Endometrial microvascular endothelial cells (primary cell): ENCODE data around the gene SNRNP70. TPM values are rescaled to one million over a fixed set of nuclear protein-coding genes. Genes with fewer than 3 reads are reported as not detected.
"Not testable (repeated sequence)": the region's sequence is repeated elsewhere in the genome, so short reads cannot be mapped to it uniquely, and the experiment has no call there.

Experiments
- in situ Hi-C: cut with HindIII; loops from 2 replicates; pipeline ENCODE4 v1.10.0; 2017; ENCODE audit warnings: low sequenced_read_pairs, low pct_unique_long_range_greater_than_20kb; ENCODE audit errors: inconsistent ontology term
- total RNA-seq: library from RNA; depleted of rRNA; stranded (reverse); fragments of >200 nt; gene quantifications from one replicate; pipeline ENCODE4 v1.2.3, GENCODE V29; 2015; ENCODE audit errors: inconsistent ontology term

SNRNP70 gene, protein sequence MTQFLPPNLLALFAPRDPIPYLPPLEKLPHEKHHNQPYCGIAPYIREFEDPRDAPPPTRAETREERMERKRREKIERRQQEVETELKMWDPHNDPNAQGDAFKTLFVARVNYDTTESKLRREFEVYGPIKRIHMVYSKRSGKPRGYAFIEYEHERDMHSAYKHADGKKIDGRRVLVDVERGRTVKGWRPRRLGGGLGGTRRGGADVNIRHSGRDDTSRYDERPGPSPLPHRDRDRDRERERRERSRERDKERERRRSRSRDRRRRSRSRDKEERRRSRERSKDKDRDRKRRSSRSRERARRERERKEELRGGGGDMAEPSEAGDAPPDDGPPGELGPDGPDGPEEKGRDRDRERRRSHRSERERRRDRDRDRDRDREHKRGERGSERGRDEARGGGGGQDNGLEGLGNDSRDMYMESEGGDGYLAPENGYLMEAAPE
- total RNA-seq = 260 TPM

DNA sequence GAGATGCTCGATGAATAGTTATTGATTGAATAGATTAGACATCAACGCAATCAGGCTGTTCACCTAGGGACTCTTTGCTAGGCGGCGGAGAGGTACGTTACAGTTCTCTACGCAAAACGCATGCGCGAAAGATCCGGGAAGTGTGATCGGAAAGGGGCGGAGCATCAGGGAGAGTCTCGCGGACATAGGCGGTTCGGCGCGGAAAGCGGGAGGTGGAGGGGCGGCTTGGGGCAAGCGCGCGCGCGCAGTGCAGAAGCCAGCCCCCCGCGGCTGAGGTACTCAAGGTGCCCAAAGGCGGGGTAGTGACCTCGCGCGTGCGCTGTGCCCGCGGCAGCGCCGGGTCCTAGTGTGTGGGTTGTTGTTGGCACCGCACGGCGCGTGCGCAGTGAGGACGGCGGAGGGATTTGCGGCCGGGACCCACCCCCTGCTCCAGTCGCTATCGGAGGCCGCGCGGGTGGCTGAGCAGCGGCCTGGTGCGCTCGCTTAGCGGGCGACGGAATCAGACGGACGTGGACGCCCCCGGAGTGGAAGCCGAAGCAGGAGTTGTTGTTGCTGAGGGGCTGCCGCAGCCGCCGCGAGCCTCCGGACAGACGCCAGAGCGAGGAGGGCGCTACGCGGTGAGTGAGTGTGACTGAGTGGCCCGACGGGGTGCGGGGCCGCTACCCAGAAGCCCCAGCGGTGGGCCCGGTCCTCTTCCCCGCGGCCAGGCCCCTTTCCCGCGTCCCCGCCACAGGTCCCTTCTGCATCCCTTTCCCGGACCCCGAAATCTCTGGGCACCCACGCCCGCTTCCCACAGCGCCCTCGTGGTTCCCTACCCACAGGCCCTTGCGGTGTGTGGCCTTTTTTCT, at the start of gene SNRNP70:
Gene SNRNP70, plus strand, starts transcription at position 432 of the 848 bp plus-strand sequence. CDS start 964 bp downstream, outside the sequence.
- in situ Hi-C loops = no loop called here

DNA sequence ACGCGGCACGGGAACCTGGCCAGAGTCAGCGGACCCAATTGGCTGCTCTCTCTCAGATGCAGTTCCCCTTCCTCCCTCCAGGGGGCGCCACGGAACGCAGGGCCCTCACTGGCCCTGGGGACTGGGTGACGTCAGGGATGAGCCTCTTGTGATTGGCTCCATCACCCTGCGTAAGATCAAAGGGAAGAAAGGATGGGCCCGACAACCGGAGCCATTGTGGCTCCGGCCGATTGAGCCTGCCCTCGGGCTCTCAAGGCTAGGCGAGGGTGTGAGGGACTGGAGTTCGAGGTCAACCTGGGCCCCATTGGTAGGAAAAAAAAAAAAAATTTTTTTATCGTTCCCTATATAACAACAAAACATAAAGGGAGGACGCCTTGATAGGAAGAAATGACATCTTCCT, 48.4 kb upstream of the SNRNP70 start, which contains the start of gene CGB1:
Gene CGB1, minus strand, starts transcription at position 81 of the 400 bp plus-strand sequence. CDS start 184 bp downstream, outside the sequence.
- in situ Hi-C loops = not testable (repeated sequence)

DNA sequence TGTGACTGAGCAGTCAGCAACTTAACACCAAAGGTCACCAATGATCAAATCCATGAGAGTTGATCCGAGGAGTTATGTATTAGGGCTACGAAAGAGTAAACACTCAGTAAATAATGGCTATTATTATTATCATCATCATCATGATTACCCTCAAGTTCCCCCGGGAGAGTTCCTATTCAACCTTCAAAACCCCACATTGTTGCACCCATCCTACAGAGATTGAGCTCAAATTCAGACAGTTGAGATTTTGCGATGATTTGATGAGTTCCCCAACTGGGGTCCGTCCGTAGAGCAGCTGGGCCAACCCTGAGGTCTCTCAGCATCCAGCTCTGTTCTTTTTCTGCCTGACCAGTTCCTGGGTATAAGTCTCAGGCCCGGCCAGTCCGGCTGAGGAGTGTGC, 47.1 kb upstream of the SNRNP70 start:
- in situ Hi-C loops = not testable (repeated sequence)

DNA sequence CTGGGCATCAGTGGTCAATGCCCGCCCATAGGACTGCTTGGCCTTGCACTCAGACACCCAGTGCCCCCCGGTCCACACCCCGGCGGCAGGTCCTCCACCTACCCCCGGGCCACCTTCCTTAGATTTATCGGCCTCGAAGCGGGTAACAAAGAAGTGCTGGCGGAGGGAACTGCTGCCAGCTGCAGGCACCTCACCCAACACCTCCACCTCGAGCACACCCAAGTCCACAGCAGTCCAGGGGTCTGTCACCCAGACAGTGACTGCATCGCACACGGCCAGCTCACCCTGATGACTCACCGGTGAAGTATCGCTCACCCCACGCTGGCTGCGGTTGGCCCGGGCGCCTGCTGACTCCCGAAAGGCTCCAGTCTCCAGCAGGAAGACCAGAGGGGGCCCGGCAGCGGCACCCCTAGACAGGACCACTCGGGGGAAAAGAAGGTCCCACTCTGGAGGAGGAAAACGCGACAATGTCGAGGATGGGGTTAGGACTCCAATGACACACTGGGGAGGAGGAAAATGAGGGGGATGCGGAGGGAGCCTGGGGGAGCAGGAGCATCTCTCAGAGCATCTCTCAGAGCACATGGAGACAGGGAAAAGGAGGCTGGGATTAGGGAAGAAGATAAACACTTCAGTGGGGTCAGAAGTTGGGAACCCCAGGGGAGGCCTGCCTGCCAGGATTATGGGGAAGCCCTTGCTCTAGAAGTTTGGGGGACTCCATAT, 46.5 kb upstream of the SNRNP70 start:
- in situ Hi-C loops = not testable (repeated sequence)

DNA sequence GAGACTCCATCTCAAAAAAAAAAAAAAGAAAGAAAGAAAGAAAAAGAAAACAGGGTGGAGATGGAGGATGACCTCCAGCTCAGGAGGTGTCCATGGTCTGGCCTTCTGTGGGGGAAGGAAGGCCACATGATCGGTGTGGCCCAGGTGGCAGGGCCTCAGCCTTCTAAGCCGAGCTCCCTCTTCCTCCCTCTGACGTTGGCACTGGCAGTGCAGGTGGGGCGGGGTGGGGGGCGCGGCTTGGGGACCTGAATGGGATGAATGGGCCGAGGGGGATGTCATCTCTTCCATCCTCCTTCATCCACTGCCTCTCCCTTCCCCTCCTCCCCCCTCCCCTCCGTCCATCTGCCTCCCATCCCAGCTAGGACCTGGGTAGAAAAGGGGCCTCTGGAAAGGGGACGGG, 45.5 kb upstream of the SNRNP70 start:
- in situ Hi-C loops = not testable (repeated sequence)

DNA sequence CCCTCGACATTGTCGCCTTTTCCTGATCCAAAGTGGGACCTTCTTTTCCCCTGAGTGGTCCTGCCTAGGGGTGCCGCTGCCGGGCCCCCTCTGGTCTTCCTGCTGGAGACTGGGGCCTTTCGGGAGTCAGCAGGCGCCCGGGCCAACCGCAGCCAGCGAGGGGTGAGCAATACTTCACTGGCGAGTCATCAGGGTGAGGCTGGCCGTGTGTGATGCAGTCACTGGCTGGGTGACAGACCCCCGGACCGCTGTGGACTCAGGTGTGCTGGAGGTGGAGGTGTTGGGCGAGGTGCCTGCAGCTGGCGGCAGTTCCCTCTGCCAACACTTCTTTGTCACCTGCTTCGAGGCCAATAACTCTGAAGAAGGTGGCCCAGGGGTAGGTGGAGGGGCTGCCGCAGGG, 43.1 kb upstream of the SNRNP70 start:
- in situ Hi-C loops = no loop called here

DNA sequence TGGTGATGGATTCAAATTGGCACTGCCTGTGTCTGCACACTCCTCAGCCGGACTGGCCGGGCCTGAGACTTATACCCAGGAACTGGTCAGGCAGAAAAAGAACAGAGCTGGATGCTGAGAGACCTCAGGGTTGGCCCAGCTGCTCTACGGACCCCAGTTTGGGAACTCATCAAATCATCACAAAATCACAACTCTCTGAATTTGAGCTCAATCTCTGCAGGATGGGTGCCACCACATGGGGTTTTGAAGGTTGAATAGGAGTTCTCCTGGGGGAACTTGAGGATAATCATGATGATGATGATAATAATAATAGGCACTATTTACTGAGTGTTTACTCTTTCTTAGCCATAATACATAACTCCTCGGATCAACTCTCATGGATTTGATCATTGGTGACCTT, 42.6 kb upstream of the SNRNP70 start:
- in situ Hi-C loops = not testable (repeated sequence)

DNA sequence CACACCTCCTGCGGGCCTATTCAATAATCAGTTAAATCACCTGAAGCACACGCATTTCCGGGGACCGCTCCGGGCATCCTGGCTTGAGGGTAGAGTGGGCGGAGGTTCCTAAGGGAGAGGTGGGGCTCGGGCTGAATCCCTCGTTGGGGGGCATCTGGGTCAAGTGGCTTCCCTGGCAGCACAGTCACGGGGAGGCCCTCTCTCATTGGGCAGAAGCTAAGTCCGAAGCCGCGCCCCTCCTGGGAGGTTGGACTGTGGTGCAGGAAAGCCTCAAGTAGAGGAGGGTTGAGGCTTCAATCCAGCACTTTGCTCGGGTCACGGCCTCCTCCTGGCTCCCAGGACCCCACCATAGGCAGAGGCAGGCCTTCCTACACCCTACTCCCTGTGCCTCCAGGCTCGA, 41.7 kb upstream of the SNRNP70 start, which contains the start of gene CGB5:
Gene CGB5, plus strand, starts transcription at position 301 of the 400 bp plus-strand sequence. CDS start 362 bp downstream, outside the sequence.
- in situ Hi-C loops = not testable (repeated sequence)

DNA sequence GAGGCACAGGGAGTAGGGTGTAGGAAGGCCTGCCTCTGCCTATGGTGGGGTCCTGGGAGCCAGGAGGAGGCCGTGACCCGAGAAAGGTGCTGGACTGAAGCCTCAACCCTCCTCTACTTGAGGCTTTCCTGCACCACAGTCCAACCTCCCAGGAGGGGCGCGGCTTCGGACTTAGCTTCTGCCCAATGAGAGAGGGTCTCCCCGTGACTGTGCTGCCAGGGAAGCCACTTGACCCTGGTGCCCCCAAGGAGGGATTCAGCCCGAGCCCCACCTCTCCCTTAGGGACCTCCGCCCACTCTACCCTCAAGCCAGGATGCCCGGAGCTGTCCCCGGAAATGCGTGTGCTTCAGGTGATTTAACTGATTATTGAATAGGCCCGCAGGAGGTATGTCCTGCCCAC, 36.2 kb upstream of the SNRNP70 start, which contains the start of gene CGB8:
Gene CGB8, minus strand, starts transcription at position 101 of the 400 bp plus-strand sequence. CDS start 372 bp downstream, outside the sequence.
- in situ Hi-C loops = not testable (repeated sequence)

DNA sequence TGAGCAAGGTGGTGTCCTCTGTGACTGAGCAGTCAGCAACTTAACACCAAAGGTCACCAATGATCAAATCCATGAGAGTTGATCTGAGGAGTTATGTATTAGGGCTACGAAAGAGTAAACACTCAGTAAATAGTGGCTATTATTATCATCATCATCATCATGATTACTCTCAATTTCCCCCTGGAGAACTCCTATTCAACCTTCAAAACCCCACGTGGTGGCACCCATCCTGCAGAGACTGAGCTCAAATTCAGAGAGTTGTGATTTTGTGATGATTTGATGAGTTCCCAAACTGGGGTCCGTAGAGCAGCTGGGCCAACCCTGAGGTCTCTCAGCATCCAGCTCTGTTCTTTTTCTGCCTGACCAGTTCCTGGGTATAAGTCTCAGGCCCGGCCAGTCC, 35.4 kb upstream of the SNRNP70 start:
- in situ Hi-C loops = not testable (repeated sequence)

DNA sequence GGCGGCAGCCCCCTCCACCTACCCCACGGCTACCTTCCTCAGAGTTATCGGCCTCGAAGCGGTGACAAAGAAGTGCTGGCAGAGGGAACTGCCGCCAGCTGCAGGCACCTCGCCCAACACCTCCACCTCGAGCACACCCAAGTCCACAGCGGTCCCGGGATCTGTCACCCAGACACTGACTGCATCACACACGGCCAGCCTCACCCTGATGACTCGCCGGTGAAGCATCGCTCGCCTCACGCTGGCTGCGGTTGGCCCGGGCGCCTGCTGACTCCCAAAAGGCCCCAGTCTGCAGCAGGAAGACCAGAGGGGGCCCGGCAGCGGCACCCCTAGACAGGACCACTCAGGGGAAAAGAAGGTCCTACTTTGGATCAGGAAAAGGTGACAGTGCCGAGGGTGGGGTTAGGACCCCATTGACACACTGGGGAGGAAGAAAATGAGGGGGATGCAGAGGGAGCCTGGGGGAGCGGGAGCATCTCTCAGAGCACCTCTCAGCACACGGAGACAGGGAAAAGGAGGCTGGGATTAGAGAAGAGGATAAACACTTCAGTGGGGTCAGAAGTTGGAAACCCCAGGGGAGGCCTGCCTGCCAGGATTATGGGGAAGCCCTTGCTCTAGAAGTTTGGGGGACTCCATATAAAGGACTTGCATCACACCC, 34.7 kb upstream of the SNRNP70 start:
- in situ Hi-C loops = not testable (repeated sequence)

DNA sequence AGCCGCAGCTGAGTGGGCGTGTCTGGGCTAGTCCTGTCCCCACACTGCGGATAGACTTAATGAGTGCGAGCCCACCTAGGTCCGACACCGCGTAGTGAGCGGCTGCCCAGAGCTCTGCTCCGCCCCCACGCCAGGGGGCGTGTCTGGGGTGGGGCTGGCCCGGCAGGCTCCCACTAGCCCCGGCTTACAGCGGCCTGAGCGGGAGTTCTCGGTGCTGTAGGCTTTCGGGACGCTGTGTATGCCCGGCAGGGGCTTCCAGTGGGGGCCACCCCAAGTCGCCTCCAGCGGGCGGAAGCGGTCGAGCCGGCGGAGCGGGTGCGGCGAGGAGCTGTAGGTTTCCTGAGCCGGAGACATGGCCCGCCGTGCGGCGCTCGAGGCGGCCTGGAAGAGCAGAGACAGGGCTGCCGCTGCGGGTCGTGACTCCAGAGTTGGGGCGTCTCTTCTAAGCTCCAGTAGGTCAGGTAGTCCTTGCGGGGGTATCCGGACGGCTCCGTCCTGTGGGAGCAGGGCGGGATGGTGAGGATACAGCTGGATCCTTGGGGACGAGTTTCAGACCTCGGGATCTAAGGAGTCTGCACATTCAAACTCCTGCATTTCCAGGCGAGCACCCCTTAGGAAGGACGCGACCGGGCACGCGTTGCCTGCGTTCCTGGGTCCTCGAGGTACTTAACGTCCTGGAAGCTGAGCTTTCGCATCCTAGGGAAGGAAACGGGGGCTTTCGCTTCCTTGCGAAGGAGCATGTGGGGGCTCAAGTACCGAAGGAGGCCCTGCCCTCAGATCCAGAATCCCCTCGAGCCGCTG, 28.9 kb upstream of the SNRNP70 start:
- in situ Hi-C loops = no loop called here

DNA sequence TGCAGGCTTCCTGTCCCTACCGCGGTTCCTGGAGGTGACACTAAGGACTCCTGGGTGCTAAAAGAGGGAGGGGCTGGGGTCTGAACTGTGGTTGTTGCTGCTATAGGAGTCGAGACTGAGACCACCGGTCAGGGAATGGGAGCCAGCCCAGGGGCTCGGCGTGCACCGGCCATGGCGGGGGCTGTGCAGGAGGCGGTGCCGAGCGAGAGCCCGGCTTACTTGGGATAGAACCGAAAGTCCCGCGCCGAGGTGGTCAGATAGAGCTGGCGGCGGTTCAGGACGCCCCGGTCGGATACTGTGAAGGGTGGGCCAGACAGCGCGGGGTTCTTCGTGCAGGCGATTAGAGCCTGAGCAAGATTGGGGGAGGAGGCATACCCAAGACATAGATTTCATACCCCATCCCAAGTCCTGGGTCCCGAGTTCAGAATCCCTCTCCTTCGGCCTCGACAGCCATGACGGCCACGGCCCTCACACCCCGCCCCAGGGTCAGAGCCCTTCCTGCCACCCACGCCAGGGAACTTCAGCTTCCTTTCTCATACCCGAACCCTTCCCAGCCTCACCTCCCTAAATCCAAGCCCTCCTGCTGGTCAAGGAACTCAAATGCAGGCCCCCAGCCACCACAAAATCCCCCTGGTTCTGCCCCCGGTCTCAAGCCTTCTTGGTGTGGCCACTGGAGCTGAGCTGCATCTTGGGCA, 28.2 kb upstream of the SNRNP70 start:
- in situ Hi-C loops = not testable (repeated sequence)

DNA sequence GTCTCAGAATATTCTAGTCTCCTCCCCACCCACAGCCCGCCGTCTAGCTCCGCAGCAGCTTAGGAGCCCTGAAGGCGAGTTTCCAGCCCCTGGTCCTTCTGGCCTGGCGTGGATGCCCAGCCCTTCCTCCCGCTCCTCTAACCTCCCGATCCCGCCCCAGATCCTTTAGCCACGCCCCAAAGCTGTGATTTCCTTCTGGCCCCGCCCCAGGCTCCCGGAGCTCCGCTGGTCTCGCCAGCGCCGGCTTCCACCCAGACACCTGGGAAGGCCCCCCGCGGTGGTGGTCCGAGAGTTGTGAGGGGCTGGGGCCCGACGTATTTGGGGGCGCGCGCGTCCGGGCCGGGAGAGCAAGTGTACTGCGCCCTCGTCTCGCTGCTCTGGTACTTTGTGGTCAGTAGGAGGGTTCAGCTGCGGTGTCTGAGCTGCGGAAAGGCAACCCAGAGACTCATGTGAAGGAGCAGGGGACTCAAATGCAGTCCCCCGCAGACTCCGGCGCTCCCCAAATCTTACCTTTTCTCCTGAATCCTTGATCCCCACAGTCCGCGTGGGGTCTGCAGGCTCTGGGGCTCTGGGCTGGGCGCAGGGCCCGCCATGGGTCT, 27.5 kb upstream of the SNRNP70 start, which contains the start of gene CGB7:
Gene CGB7, minus strand, starts transcription at position 114 of the 599 bp plus-strand sequence. CDS start 2,374 bp downstream, outside the sequence.
- in situ Hi-C loops = no loop called here

DNA sequence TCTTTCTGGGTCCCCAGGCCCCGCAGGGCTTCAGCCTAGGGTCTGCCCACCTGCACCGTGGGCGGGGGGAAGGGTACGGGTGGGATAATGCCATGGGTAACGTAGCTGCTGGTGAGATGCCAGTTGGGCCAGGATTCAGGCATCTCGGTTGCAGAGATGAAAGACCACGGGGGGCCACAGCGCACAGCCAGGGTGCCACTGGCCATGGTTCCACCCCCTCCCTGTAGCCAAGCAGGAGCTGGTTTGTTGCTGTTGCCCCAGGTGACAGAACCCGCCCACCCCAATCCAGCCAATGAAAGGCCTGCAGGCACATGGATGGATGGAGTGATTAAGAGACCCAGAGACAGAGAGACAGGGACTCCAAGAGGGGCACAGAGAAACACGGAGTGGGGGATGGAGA, 26.7 kb upstream of the SNRNP70 start:
- in situ Hi-C loops = no loop called here

DNA sequence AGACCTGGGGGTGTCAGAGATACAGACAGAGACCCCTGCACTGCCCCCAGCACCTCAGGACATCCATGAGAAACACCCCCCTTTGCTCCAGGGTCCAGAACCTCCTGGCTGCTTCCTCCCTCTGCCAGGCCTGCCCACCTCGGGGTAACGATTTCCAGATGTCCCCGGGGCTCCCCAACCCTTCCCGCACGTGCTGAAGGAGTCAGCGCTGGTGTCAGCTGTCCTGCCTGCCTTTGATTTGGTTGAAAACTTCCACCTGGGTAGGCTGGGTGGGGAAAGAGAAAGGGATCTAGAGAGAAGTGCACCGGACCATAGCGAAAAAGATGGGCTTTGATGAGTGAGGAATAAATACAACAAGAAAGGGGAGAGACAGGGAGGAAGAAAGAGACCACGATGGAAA, 26.2 kb upstream of the SNRNP70 start:
- in situ Hi-C loops = no loop called here
